ENCODE measurements around the gene ZNF862. TPM values are rescaled to one million over a fixed set of nuclear protein-coding genes. Genes with fewer than 3 reads are reported as not detected.

ZNF862 gene
- polyA plus RNA-seq, 1 experiment, result 11.5 TPM

DNA sequence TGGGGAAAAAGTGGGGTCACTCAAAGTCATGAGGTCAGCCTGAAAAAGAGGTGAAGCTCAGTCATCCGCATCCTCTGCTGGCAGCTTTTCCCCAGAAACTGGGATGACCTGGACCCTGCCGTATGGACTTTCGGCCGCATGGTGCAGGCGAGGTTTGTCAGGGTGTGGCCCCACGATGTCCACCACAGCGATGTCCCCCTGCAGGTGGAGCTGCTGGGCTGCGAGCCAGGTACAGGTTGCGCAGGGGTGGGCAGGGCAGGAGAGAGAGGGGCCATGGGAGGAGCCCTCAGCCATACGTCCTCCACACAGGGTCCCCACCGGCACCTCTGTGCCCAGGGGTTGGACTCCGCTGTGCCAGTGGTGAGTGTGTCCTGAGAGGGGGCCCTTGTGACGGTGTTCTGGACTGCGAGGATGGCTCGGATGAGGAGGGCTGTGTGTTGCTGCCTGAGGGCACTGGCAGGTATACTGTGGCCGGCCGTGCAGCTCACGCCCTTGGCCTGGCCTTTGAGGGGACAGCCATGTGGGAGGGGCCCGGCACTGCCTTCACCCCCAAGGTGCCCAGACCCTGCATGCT lies 41.8 kb upstream of the ZNF862 start:
- H3K27ac ChIP-seq (ENCODE audit: low read depth, low read length), result no peak overlapping the region
- TF ChIP-seq, protein P1, sequence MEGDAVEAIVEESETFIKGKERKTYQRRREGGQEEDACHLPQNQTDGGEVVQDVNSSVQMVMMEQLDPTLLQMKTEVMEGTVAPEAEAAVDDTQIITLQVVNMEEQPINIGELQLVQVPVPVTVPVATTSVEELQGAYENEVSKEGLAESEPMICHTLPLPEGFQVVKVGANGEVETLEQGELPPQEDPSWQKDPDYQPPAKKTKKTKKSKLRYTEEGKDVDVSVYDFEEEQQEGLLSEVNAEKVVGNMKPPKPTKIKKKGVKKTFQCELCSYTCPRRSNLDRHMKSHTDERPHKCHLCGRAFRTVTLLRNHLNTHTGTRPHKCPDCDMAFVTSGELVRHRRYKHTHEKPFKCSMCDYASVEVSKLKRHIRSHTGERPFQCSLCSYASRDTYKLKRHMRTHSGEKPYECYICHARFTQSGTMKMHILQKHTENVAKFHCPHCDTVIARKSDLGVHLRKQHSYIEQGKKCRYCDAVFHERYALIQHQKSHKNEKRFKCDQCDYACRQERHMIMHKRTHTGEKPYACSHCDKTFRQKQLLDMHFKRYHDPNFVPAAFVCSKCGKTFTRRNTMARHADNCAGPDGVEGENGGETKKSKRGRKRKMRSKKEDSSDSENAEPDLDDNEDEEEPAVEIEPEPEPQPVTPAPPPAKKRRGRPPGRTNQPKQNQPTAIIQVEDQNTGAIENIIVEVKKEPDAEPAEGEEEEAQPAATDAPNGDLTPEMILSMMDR (IDR thresholded peaks at IDR 0.05; ENCODE audit: low read depth, low read length), result no peak
- no peak overlapping the region for H3K4me3 ChIP-seq (ENCODE audit: low read depth, low read length)
- no peaks in the 10 kb centered on the region; the same call in 1 of the 2 replicates for H3K9me3 ChIP-seq (ENCODE audit: control insufficient read depth, insufficient read depth, low read length)
- CTCF ChIA-PET, result no interaction called here
- POLR2A ChIA-PET, result no interaction called here
- no peaks in the 10 kb centered on the region for H3K27me3 ChIP-seq (ENCODE audit: control insufficient read depth, insufficient read depth, low read length)
- no peak for DNase-seq (ENCODE audit: low read depth, low spot score)

DNA sequence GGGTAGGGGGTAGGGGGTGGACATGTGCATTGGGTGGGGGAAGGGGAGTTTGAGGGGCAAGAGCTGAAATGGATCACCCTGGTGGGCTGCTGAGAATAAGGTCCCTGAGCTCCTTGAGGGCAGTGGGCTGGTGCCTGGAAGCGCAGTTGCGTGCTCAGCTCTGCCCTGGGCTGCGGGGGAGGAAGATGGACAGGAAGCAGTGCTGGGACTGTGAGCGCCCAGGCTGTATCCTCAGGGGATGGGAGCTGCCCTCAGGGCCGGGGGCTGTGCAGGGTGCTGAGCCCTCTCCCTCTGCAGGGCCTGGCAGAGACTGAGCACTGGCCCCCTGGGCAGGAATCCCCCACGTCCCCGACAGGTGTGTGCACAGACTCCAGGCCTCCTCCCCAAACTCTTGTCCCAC lies 40.4 kb upstream of the ZNF862 start:
- TF ChIP-seq, protein P1 (IDR thresholded peaks at IDR 0.05; ENCODE audit: low read depth, low read length), result no peak
- no peaks in the 10 kb centered on the region for H3K27me3 ChIP-seq (ENCODE audit: control insufficient read depth, insufficient read depth, low read length)

DNA sequence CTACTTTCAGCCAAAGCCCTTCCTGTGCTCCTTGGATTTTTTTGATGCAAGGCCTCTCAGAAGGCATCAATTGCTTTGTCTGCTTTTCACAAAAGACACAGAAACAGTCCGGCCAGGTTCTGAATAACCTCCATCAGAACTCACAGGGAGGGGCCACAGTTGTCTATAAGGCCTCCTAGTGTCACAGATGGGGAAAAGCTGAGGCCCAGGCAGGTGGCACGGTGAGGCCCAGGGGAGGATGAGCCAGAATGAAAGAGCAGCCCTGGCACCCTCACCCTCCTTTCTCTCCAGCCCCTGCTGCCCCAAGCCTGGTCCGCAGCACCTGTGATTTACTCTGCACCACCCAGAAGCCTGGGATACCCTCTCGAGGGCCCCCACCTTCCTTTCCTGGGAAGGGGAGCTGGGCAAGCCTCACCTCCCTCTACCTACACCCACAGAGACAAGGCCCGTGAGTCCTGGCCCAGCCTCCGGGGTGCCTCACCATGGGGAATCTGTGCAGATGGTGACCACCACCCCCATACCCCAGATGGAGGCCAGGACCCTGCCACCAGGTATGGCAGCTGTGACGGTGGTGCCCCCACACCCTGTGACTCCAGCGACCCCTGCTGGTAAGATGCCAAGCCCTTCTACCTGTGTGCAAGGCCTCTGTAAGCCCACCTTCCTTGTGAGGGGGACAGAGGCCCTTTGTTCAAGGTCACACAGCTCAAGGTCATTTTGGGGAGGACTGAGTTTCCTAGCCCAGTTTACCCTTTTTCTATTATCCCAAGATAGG lies 38.6 kb upstream of the ZNF862 start:
- POLR2A ChIA-PET, result no interaction called here
- CTCF ChIA-PET, result interaction anchor here (1.0 kb wide), 1 partner anchor 137 kb away, joined by 3 read pairs; no protein-coding TSS in a partner anchor
- TF ChIP-seq, protein P1 (IDR thresholded peaks at IDR 0.05; ENCODE audit: low read depth, low read length), result peak; percentile 15; the same call in 1 of the 2 replicates

More for the DNA sequence above, 40.4 kb upstream of the ZNF862 start:
- H3K4me3 ChIP-seq (ENCODE audit: low read depth, low read length), result no peak overlapping the region
- POLR2A ChIA-PET, result no interaction called here
- no peak overlapping the region for H3K27ac ChIP-seq (ENCODE audit: low read depth, low read length)
- no peaks in the 10 kb centered on the region for H3K9me3 ChIP-seq (ENCODE audit: control insufficient read depth, insufficient read depth, low read length)
- no peak for DNase-seq (ENCODE audit: low read depth, low spot score)
- CTCF ChIA-PET, result interaction anchor here (0.5 to 0.7 kb wide), 3 partner anchors 10 to 24 kb away, joined by 3 to 4 read pairs (median 3); no protein-coding TSS in a partner anchor

DNA sequence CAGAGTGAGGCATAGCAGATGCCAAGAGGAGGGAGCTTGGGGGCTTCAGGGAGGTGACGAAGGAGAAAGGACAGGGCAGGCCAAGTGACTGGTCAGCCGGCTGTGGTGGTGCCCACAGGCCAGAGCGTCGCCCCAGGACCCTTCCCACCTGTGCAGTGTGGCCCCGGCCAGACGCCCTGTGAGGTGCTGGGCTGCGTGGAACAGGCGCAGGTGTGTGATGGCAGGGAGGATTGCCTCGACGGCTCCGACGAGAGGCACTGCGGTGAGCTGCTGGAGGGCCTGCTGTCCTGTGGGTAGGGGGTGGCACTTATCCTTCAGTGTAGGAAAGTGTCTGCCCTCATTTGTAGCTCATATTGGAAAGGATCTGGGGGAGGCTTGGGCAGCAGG lies 38.0 kb upstream of the ZNF862 start:
- no peaks in the 10 kb centered on the region for H3K9me3 ChIP-seq (ENCODE audit: control insufficient read depth, insufficient read depth, low read length)
- TF ChIP-seq, protein P1 (IDR thresholded peaks at IDR 0.05; ENCODE audit: low read depth, low read length), result no peak
- H3K27ac ChIP-seq (ENCODE audit: low read depth, low read length), result no peak overlapping the region
- no peak for DNase-seq (ENCODE audit: low read depth, low spot score)
- no peak overlapping the region for H3K4me3 ChIP-seq (ENCODE audit: low read depth, low read length)
- CTCF ChIA-PET, result interaction anchor here (1.0 to 1.4 kb wide), 3 partner anchors 8 to 138 kb away, joined by 3 read pairs; no protein-coding TSS in a partner anchor
- H3K27me3 ChIP-seq (ENCODE audit: control insufficient read depth, insufficient read depth, low read length), result peaks cover under 1% of the 10 kb centered on the region
- POLR2A ChIA-PET, result no interaction called here

More for the DNA sequence above, 38.6 kb upstream of the ZNF862 start:
- no peaks in the 10 kb centered on the region for H3K27me3 ChIP-seq (ENCODE audit: control insufficient read depth, insufficient read depth, low read length)
- no peak overlapping the region for H3K4me3 ChIP-seq (ENCODE audit: low read depth, low read length)
- no peaks in the 10 kb centered on the region for H3K9me3 ChIP-seq (ENCODE audit: control insufficient read depth, insufficient read depth, low read length)
- no peak overlapping the region for H3K27ac ChIP-seq (ENCODE audit: low read depth, low read length)
- no peak for DNase-seq (ENCODE audit: low read depth, low spot score)

DNA sequence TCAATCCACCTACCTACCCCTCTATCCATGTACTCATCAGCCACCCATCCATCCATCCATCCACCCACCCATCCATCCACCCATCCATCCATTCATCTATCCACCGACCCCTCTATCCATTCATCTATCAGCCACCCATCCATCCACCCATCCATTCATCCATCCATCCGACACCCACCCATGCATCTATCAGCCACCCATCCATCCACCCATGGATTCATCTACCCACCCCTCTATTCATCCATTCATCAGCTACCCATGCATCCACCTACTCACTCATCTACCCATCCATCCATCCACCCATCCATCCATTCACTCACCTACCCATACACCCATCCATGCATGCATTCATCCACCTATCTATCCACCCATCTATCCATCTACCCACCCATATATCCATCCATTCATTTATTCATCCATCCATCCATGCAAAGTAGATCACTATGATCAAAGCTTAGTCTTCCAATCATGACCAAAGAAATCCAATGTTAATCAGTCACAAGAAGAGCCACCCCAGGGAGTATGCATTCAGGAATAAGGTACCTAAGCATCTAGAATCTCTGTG lies 37.1 kb upstream of the ZNF862 start:
- no peaks in the 10 kb centered on the region for H3K9me3 ChIP-seq (ENCODE audit: control insufficient read depth, insufficient read depth, low read length)
- DNase-seq (ENCODE audit: low read depth, low spot score), result no peak
- POLR2A ChIA-PET, result no interaction called here
- TF ChIP-seq, protein P1 (IDR thresholded peaks at IDR 0.05; ENCODE audit: low read depth, low read length), result no peak
- peaks cover 4% of the 10 kb centered on the region for H3K27me3 ChIP-seq (ENCODE audit: control insufficient read depth, insufficient read depth, low read length)
- no peak overlapping the region for H3K27ac ChIP-seq (ENCODE audit: low read depth, low read length)
- no peak overlapping the region for H3K4me3 ChIP-seq (ENCODE audit: low read depth, low read length)
- CTCF ChIA-PET, result interaction anchor here (1.3 to 1.4 kb wide), 2 partner anchors 9 to 138 kb away, joined by 3 read pairs; no protein-coding TSS in a partner anchor
